GM21576 (cell line): ENCODE measurements around the gene TBX19.

Experiments
- ATAC-seq: cut with Tn5 transposase; IDR thresholded peaks from one replicate; pipeline ENCODE4 v1.9.1; 2021; ENCODE audit warnings: mild to moderate bottlenecking, moderate library complexity; ENCODE audit not compliant: unreplicated experiment

TBX19 gene

GRCh38 chr1:168279253-168279652, 1.4 kb upstream of the TBX19 start:
- ATAC-seq, result no peak

GRCh38 chr1:168281603-168282325, 1.1 kb downstream of the TBX19 start:
- ATAC-seq, result no peak

DNA sequence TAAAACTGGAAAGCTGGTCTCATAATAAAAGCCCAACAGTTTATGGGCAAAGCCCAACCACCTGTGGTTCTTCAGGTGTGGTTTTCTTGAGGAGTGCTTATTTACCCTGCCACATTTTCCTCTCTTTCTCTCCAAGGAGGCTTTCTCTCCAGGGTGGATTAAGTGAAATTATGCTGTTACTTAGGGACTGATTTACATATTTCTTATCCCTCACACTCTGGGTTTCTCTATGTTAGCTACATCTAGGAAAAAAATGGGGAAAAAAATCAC, 4.8 kb downstream of the TBX19 start:
- no peak for ATAC-seq

DNA sequence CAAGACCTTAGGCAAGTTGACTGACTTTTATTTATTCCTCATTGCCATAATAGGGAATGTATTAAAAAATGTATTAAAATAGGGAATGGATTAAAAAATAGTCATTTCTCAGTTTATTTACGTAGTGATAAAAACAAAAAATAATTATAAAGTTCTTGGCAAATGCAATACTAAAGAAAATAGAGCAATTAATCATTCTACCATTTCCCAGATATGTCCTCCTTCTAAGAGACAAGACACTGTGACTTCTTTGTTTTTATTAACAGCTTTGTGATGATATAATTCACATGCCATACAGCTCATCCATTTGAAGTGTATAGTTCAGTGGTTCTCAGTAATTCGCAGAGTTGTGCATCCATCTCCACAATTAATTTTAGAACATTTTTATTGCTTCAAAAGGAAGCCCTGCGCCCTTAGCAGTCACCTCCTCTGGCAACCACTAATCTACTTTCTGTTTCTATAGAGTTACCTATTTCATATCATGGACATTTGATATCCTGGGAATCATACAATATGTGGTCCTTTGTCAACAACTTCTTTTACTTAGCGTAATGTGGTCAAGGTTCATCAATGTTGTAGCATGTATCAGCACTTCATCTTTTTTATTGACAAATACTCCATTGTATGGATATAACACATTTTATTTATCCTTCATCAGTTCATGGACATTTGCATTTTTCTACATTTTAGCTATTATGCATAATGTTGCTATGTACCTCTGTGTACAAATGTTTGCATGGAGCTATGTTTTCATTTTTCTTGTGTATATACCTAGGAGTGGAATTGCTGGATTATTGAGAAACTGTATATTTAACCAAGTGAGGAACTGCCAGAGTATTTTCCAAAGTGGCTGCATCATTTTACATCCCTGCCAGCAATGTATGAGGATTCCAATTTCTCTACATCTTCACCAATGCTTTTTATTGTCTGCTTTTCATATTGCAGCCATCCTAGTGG, 5.6 kb downstream of the TBX19 start:
- no peak for ATAC-seq

GRCh38 chr1:168287237-168287664, 6.6 kb downstream of the TBX19 start:
- no peak for ATAC-seq

DNA sequence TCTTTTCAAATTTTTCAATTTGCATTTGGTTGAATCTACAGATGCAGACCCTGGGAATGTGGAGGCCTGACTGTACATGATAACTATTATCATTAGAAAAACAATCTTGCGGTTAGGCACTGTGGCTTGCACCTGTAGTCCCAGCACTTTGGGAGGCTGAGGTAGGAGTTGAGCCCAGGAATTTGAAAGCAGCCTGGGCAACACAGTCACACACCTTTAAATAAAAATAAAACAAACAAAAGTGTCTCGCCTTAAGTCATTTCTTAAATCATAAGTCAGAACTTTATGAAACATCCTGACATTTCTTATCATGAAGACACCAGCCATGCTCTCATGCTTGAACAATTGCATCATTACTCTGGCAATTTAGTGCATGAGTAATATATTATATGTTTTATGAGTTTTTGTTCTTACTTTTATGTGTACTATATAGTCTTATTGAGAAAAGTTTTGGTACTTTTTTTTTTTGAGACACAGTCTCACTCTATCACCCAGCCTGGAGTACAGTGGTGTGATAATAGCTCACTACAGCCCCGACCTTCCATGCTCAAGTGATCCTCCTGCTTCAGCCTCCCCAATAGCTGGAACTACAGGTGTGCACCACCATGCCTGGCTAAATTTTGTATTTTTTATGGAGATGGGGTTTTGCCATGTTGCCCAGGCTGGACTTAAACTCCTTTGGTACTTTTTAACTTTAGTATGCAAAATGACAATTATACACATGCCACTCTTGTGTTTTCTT, 7.8 kb downstream of the TBX19 start:
- ATAC-seq, result no peak

GRCh38 chr1:168291222-168291837, 10.7 kb downstream of the TBX19 start:
- ATAC-seq, result no peak

DNA sequence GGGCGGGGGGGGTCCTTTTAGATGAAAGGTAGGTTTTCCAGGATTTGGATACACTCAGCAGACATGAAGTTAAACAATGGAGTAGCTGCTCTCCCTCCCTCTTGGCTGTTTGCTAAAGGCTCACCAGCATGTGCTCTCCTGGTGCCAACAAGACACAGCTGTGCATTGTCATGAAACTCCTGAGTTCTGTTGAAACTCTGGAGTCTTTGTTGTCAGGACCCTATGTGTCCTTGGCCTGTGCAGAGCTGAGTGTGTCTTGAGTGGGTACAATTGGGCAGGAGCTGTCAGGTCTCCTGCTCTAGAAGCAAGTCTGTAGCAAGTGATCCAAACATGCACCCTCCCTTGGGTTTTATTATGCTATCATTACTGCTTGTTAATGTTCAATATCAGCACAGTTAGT, 12.7 kb downstream of the TBX19 start:
- no peak for ATAC-seq

DNA sequence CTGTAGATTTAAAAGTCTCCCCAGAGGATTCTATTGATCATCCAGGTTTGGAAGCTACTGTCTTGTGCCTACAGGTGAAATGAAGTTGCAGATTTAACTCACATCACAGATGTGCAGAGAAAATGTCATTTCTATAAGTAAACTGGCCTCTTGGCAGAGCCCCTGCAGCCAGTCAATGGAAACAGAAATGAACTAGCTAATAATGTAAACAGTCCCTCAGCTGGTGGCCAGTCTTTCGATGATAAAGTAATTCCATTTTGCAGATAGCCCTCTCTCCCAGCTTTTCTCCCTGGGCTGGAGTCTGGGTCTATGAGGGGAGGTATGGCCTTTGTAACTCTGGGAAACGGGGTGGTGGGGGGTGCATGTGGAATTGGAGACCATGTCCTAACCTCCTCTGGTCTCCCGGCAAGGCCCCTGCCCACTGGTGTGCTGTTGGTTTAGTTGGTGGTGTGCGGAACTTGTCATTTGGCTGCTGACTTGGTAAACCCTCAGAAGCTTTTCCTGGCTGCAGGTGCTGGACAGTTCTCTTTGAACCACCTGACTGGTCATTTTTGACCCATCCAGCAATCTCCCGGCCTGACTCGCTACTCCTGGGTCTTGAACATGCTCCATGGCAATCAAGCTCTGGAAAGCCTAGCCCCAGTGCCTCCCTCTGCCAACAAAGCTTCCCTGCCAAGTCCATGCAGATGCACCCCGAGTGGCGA, 14.9 kb downstream of the TBX19 start:
- ATAC-seq, result no peak

GRCh38 chr1:168297019-168297730, 16.5 kb downstream of the TBX19 start:
- ATAC-seq, result no peak

DNA sequence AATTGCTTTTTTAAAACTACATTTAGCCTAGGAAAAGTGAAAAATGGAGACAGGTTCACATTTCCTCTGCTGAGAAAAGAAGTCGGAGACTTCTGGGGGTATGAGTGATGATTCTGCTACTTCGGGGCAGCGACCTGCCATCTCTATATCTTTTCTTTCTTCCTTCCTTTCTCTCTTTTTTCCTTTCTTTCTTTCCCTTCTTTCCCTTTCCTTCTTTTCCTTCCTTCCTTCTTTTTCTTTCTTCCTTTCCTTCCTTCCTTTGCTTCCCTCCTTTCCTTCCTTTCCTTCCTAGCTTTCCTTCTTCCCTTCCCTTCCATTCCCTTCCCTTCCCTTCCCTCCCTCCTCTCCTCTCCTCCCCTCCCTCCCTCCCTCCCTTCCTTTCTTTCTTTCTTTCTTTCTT, 17.8 kb downstream of the TBX19 start:
- ATAC-seq, result no peak

- ATAC-seq, result no peak
Observed at GRCh38 chr1:168300626-168301025, 19.9 kb downstream of the TBX19 start.

DNA sequence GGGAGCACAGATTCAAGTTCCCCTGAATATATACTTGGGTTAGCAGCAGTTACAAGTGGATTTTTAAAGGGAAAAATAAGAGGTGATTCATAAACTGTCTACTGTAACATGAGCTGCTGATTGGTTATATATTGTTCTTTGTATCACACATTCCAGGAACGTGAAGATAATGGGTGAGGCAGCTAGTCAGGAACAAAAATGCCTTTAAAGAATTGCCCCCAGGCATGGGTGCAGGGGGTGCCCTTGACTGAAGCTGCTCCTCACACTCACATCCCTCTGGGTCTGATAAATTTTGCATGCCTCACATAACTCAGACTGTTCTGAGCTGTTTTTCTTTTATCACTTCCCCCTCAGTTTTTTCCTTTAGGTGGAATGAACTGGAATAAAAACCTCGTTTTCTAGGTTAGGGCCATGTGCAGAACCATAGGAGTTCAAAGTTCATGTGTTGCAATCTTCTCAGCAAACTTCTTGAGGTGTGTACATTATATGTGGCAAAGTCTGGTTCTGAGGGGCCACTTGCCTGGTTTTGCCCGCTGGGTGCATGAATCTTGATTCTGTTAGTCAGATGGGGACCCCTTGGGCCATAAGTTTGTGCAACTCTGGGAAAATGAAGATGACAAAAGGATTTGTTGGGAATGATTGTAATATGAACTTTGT, 21.1 kb downstream of the TBX19 start:
- no peak for ATAC-seq

GRCh38 chr1:168303716-168304540, 23.3 kb downstream of the TBX19 start:
- ATAC-seq, result no peak

DNA sequence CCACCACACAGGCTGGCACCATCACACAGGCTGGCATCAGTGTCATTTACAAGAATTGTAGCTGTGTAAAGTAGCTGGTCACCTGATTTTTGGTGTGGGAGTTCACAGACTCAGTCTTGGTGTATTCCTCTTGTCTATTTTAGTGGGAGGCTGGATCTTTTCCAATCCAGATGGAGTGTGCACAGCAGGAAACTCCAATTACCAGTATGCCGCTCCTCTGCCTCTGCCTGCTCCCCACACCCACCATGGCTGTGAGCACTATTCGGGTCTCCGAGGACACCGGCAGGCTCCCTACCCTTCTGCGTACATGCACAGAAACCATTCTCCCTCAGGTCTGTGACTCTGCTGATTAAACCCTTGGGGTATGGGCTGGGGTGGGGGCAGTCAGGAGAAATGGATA, 24.2 kb downstream of the TBX19 start:
- ATAC-seq, result no peak

DNA sequence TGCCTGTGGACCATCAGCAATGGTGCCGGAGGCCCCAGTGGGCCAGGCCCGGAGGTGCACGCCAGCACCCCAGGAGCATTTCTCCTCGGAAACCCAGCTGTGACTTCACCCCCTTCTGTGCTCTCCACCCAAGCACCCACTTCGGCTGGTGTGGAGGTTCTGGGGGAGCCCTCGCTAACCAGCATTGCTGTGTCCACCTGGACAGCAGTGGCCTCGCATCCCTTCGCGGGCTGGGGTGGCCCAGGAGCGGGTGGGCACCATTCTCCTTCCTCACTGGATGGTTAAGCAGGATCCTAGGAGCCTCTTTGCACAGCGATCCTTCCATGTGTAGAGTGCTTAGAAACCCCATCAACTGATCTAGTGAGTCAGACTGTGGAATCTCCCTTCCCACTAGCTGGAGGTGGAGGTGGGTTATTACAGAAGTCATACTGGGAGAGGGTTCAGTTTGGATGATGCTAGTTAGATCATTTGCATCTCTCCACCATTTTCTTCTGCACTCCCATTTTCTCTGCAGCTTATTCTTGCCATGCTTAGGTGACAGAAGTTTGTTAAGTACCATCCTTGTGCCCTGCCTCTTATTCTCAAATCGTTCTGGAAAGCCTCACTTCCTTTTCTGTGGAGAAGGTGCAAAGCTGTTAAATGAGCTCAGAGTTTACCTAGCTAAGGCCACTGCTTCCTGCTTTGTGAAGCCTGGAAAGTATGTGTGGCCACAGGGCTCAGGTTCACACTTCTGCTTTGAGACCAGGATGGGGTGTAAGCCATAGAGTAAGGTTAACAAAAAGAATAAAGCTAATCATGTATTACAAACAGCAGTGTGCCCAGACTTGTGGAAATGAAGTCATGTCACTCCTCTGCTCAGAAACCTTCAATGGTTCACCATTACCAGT, 32.3 kb downstream of the TBX19 start:
- ATAC-seq, result peak; percentile 56

DNA sequence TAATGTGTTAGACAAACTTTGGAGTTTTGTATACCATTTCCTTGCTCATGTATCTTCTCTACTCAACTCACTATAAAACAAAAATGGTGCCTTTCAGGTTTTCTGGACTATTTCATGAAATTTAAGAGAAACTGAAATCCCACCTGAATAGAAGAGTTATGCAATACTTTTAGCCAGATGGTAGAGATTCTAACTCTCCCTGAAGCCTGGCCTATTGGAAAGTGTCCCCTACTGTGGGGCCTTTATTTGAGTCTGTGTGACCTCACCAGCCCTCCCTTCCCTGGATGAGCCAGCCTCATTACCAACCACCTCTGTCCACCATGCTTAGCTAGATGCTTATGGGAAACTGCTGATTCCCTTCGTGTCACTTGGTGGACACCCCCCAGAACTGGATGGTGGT, 35.5 kb downstream of the TBX19 start:
- no peak for ATAC-seq

GRCh38 chr1:168317309-168317708, 36.6 kb downstream of the TBX19 start:
- no peak for ATAC-seq
